ENCODE measurements around the gene FAM161A.

Gene FAM161A

DNA sequence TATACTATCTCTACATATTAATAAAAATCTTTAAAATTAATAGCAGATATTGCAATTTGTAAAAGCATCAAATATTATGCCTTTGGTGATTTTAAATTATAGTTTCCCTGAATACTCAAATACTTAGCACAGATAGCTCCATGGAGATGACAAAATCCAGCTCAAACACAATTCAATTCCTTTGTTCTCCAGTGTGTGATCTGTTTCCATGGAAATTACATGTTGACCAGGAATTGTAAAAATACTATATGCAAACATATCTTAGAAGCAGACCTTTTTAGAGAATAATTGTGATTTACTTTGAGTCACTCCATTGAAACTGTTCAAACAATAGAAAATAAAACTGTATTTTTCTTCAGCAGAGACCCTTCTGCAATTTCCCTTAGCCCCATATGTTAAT is 68.3 kb downstream of the FAM161A start:
- no peak for DNase-seq

DNA sequence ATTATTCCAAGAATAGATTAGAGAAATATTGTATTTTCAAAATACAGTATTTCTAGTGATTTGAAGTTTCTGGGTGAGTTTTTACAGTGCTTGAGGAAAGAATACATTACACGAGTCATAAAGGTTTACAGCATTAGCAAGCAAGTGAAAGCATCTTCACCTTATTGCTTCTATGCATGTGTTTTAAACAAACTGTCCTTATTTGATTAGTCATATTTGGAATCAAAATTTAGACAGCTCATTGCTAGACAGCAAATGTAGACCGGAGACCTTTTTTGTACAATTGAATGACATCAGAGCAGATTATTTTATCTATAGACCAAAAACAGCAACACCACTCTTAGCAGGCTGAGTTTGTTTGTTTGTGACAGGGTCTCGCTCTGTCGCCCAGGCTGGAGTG is 69.2 kb downstream of the FAM161A start:
- no peak for DNase-seq

DNA sequence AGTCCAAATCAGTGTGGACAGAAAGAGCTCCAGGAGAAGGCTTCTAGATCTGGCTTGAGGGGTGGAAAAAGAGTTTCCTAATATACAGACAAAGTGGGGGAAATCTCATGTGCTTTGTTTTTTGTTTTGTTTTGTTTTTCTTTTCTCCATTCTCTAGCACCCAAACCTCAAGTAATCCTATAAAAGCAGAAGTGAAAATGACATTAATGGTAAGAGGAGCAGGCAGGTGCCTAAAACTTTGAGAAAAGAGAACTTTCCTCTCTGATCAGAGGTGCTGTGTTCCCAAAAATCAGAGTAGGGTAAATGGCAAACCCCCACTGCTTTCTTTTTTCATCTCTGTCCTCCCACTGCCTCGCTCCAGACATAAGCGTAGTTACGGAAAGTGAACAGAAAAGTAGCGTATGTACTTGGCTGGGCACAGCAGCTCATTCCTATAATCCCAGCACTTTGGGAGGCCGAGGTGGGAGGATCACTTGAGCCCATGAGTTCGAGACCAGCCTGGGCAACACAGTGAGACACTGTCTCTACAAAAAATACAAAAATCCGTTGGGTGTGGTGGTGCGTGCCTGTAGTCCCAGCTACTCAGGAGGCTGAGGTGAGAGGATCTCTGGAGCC is 77.8 kb downstream of the FAM161A start:
- DNase-seq: no peak

Measured in stimulated activated CD8-positive, alpha-beta memory T cell treated with anti-CD3 and anti-CD28 coated beads, Interleukin-4, amount 100 ng/mL, for 48 hours (primary cell).